ENCODE data around the gene TSC22D3. TPM values are rescaled to one million over a fixed set of nuclear protein-coding genes. Genes with fewer than 3 reads are reported as not detected.
A peak's percentile ranks its signal among the peaks of the same experiment; 100 is the strongest.

TSC22D3 gene
- total and polyA plus RNA-seq, 12 donors: 132 to 474 (median 298) TPM

DNA sequence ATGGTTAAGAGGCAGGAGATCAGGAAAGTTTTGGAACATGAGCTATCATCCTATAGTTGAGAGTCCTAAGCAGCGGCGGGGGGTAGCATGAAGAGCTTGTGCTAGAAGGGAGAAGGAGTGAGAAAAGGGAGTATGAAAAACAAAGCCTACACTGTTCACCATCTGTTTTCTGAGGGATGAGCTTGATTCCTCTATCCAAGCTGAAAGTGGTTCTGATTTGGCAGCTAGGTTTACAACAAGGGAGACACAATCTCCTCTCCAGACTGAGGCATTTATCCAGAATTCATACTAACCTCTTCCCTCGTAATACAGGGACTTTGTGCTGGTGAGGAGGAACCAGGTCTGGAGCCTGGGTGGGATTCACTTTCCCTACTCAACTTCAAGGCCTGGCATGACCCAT is 23.5 kb downstream of the TSC22D3 start:
- H3K4me1 ChIP-seq (replicated peaks in 1 of 2): peaks cover 13 to 29% of the 10 kb centered on the region in 2 donors
- DNase-seq: no peak
- TF ChIP-seq CTCF (IDR thresholded peaks at IDR 0.05) (no peak), POLR2A (IDR thresholded peaks at IDR 0.05) (no peak)
- intact Hi-C loops (cut with DNase I): no loop called here
- H3K27ac ChIP-seq: peak overlapping the region in 1 of 5 donors; percentile 44
- WGBS, 4 donors: 77 to 100% (median 86%) methylated on average over 2 to 3 of the region's 3 CpGs
- H3K36me3 ChIP-seq (replicated peaks in 1 of 2): no peaks in the 10 kb centered on the region
- no peak overlapping the region for H3K4me3 ChIP-seq
- no peaks in the 10 kb centered on the region for H3K27me3 ChIP-seq
- H3K9me3 ChIP-seq (replicated peaks in 1 of 3): no peaks in the 10 kb centered on the region

DNA sequence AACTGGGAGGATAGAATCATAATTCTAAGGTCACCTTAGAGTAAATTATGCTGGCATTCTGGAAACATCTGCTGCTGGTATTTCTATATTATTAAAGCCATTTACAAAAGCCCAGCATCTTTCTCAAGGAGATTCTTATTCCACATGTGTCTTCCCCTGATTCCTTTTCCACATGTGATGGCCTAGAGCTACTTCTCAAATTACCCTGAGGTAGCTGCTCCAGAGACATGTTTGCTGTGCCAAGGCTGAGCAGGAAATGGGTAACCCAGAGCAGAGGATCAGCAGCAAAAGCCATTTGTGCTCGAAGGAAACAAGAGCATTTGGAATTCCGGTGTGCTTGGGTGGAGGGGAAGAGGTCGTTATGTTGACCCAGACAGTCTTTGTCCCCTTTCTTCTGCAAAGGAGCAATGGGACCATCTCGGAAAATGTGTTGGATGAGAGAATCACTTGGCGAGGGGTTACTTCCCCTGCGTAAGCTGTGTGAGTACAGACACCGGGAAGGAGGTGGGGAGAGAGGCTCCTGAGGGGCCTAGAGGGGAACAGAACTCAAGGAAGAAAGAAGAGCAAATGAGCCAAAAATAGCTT is 24.6 kb downstream of the TSC22D3 start:
- TF ChIP-seq POLR2A (IDR thresholded peaks at IDR 0.05) (no peak), CTCF (IDR thresholded peaks at IDR 0.05) (no peak)
- Histone ChIP-seq H3K27ac (peak overlapping the region in 2 of 5 donors; percentile 10 to 30), H3K4me1 (replicated peaks in 1 of 2) (peaks cover 21 to 37% of the 10 kb centered on the region in 2 donors), H3K36me3 (replicated peaks in 1 of 2) (no peaks in the 10 kb centered on the region), H3K9me3 (replicated peaks in 1 of 3) (no peaks in the 10 kb centered on the region), H3K4me3 (no peak overlapping the region), H3K27me3 (no peaks in the 10 kb centered on the region)
- intact Hi-C loops (cut with DNase I): no loop called here
- 64 to 78% (median 70%) methylated on average over 7 of the region's 7 CpGs for WGBS, 4 donors
- DNase-seq: no peak

DNA sequence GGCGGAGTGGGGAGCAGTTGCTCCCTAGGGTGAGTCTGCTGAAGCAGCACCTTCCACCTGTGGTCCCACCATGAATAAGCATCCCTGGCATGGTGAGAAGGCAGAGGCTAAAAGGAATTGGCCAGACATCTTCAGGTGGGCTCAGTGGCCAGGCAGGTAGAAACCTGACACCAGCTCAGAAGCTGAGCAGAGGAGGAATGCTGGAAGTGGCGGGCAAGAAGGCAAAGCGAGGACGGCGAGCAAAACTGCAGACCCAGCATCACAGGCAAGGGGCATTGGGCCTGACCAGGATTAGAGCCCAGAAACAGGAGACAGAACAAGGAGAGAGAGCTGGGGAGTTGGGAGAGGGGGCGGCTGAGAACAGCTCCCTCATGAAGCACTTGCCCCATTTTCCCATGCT is 25.3 kb downstream of the TSC22D3 start:
- Histone ChIP-seq H3K4me3 (no peak overlapping the region), H3K9me3 (replicated peaks in 1 of 3) (no peaks in the 10 kb centered on the region), H3K27me3 (no peaks in the 10 kb centered on the region), H3K4me1 (replicated peaks in 1 of 2) (peaks cover 23 to 37% of the 10 kb centered on the region in 2 donors), H3K36me3 (replicated peaks in 1 of 2) (no peaks in the 10 kb centered on the region), H3K27ac (no peak overlapping the region)
- TF ChIP-seq CTCF (IDR thresholded peaks at IDR 0.05) (no peak), POLR2A (IDR thresholded peaks at IDR 0.05) (no peak)
- intact Hi-C loops (cut with DNase I): no loop called here
- DNase-seq: no peak
- WGBS, 4 donors: 93 to 100% (median 96%) methylated on average over 5 to 6 of the region's 6 CpGs

DNA sequence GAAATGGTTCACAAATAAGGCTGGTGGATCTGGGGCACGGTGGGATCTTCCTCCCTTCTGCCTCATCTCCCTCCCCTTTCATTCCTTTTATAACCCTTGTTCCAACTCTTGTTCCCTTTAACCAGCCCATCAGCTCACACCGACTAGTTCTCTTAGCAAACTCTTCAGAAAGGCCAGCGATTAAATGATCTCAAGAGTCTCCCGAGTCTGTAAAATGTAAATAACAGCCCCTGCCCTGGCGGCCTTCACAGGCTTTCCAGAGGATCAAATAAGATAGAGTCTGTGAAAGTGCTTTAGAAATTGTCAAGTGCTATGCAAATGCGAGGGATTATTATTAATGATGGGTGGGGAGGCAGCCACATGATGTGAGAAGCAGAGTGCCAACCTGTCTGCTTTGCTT is 27.1 kb downstream of the TSC22D3 start:
- H3K4me1 ChIP-seq (replicated peaks in 1 of 2): peaks cover 25 to 50% of the 10 kb centered on the region in 2 donors
- intact Hi-C loops (cut with DNase I): no loop called here
- TF ChIP-seq POLR2A (IDR thresholded peaks at IDR 0.05) (no peak), CTCF (IDR thresholded peaks at IDR 0.05) (no peak)
- DNase-seq: no peak
- no peaks in the 10 kb centered on the region for H3K27me3 ChIP-seq
- 57 to 77% (median 71%) methylated on average over 6 of the region's 6 CpGs for WGBS, 4 donors
- no peak overlapping the region for H3K4me3 ChIP-seq
- peak overlapping the region in 4 of 5 donors; percentile 7 to 74 (median 53) for H3K27ac ChIP-seq
- no peaks in the 10 kb centered on the region for H3K9me3 ChIP-seq (replicated peaks in 1 of 3)
- no peaks in the 10 kb centered on the region for H3K36me3 ChIP-seq (replicated peaks in 1 of 2)
